Neutrophil (primary cell): ENCODE measurements around the gene TPSG1.

Experiments
- H3K27ac ChIP-seq: fragments of 200-600 bp; sonication (generic); 2 replicates; pipeline ENCODE4 v1.5.1; 2016; ENCODE audit warnings: mild to moderate bottlenecking, moderate library complexity
- H3K27me3 ChIP-seq: fragments of 200-600 bp; sonication (generic); 2 replicates; pipeline ENCODE4 v1.6.0; 2016; ENCODE audit warnings: mild to moderate bottlenecking
- H3K36me3 ChIP-seq: fragments of 200-600 bp; sonication (generic); 2 replicates; pipeline ENCODE4 v1.5.1; 2017
- H3K4me1 ChIP-seq, 2 experiments: fragments of 200-600 bp in 1 of 2; sonication (generic) in 1 of 2; 1 replicate in 1 of 2; 2 replicates in 1 of 2; pipeline versions ENCODE4 v1.5.1 to v1.6.1; 2013 to 2016; ENCODE audit warnings: low read depth in 1 of 2, low read length in 1 of 2, mild to moderate bottlenecking in 1 of 2, moderate library complexity in 1 of 2; ENCODE audit not compliant: control insufficient read depth in 1 of 2, insufficient read depth in 1 of 2
- H3K4me3 ChIP-seq, 2 experiments: fragments of 200-600 bp in 1 of 2; sonication (generic) in 1 of 2; 1 replicate in 1 of 2; 2 replicates in 1 of 2; pipeline ENCODE4 v1.5.1; 2013 to 2016; ENCODE audit warnings: low read depth in 1 of 2, low read length in 1 of 2, mild to moderate bottlenecking in 1 of 2, moderate library complexity in 1 of 2
- H3K9me3 ChIP-seq: fragments of 200-600 bp; sonication (generic); 2 replicates; pipeline ENCODE4 v1.5.1; 2016
- CTCF ChIP-seq: fragments of 200-600 bp; sonication (generic); IDR thresholded peaks from 2 replicates; pipeline ENCODE4 v1.5.1; 2016; ENCODE audit warnings: antibody characterized with exemption

Gene TPSG1

GRCh38 chr16:1220841-1221627 lies 4.0 kb downstream of the TPSG1 start:
- Histone ChIP-seq H3K36me3 (no peaks in the 10 kb centered on the region), H3K4me3 (no peak overlapping the region), H3K9me3 (no peaks in the 10 kb centered on the region), H3K27ac (no peak overlapping the region), H3K27me3 (no peaks in the 10 kb centered on the region), H3K4me1 (no peaks in the 10 kb centered on the region)
- TF ChIP-seq CTCF = no peak

GRCh38 chr16:1220098-1220728 lies 4.9 kb downstream of the TPSG1 start:
- H3K36me3 ChIP-seq = no peaks in the 10 kb centered on the region
- H3K4me3 ChIP-seq = no peak overlapping the region
- H3K9me3 ChIP-seq = no peaks in the 10 kb centered on the region
- H3K27ac ChIP-seq = no peak overlapping the region
- H3K27me3 ChIP-seq = no peaks in the 10 kb centered on the region
- TF ChIP-seq CTCF = no peak
- H3K4me1 ChIP-seq = no peaks in the 10 kb centered on the region

GRCh38 chr16:1218930-1219611 lies 6.0 kb downstream of the TPSG1 start:
- H3K9me3 ChIP-seq = no peaks in the 10 kb centered on the region
- no peak for TF ChIP-seq CTCF
- H3K4me3 ChIP-seq = no peak overlapping the region
- no peaks in the 10 kb centered on the region for H3K36me3 ChIP-seq
- H3K4me1 ChIP-seq = no peaks in the 10 kb centered on the region
- H3K27me3 ChIP-seq = no peaks in the 10 kb centered on the region
- H3K27ac ChIP-seq = no peak overlapping the region

- no peaks in the 10 kb centered on the region for H3K27me3 ChIP-seq
Observed at GRCh38 chr16:1218061-1218929, 6.8 kb downstream of the TPSG1 start.

More at GRCh38 chr16:1218061-1218929, 6.8 kb downstream of the TPSG1 start:
- Histone ChIP-seq H3K9me3 (no peaks in the 10 kb centered on the region), H3K4me1 (no peaks in the 10 kb centered on the region), H3K27ac (no peak overlapping the region), H3K4me3 (no peak overlapping the region), H3K36me3 (no peaks in the 10 kb centered on the region)
- TF ChIP-seq CTCF = no peak
